ENCODE results near the gene STXBP1. TPM values are rescaled to one million over a fixed set of nuclear protein-coding genes. Genes with fewer than 3 reads are reported as not detected.

STXBP1 gene
- total and polyA plus RNA-seq, 8 donors: 5.2 to 77.7 (median 17.6) TPM

DNA sequence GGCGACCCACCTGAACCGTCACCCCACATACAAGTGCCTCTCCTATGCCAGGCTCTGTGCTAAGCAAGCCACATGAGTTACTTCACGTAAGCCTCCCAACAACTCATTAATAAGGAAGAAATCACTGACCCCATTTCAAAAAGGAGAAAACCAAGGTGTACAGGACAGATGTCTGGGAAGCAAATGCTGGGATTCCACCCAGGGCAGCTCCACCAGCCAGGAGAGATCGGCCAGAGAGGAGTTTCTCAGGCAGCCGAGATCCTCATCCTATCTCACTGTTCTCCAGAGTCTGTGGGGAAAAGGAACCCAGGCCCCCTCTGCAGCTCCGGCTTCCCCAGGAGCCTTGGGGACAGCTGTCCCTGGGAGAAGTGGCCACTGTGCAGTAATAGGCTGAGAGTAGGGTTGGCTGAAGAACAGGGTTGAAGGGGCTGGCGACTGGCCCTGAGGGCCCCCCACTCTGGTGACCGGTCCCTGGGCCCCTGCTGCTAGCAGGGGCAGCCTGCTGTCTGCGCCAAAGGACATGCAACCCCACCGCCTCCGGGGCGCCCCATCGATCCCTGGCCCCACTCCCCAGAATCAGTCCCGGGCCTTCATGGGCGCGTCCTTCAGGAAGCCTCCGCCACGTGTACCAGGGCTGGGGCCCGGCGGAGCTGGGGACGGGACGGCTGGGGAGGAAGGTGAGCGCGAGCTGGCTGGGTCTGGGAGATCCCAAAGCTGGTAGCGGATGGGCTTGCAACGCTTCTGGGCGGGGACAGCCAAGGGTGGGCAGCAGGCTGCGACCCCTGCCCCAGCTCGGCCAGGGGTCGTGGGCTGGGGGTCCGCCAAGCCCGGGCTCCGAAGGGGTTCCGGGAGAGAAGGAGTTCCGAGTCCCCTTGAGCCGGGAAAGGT is 44.1 kb upstream of the STXBP1 start:
- 4 to 7% (median 7%) methylated on average over 20 to 36 of the region's 36 CpGs for WGBS, 5 donors
- H3K36me3 ChIP-seq: peaks cover 5 to 18% (median 11%) of the 10 kb centered on the region in 4 donors
- H3K27ac ChIP-seq: peak overlapping the region; percentile 86 to 99 (median 98)
- peak overlapping the region; percentile 80 to 95 (median 86) for H3K4me3 ChIP-seq
- TF ChIP-seq, protein P1, sequence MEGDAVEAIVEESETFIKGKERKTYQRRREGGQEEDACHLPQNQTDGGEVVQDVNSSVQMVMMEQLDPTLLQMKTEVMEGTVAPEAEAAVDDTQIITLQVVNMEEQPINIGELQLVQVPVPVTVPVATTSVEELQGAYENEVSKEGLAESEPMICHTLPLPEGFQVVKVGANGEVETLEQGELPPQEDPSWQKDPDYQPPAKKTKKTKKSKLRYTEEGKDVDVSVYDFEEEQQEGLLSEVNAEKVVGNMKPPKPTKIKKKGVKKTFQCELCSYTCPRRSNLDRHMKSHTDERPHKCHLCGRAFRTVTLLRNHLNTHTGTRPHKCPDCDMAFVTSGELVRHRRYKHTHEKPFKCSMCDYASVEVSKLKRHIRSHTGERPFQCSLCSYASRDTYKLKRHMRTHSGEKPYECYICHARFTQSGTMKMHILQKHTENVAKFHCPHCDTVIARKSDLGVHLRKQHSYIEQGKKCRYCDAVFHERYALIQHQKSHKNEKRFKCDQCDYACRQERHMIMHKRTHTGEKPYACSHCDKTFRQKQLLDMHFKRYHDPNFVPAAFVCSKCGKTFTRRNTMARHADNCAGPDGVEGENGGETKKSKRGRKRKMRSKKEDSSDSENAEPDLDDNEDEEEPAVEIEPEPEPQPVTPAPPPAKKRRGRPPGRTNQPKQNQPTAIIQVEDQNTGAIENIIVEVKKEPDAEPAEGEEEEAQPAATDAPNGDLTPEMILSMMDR (IDR thresholded peaks at IDR 0.05): no peak
- TF ChIP-seq POLR2A (IDR thresholded peaks at IDR 0.05): no peak
- TF ChIP-seq EP300 (IDR thresholded peaks at IDR 0.05): no peak
- no peak for TF ChIP-seq POLR2AphosphoS5 (IDR thresholded peaks at IDR 0.05)
- H3K27me3 ChIP-seq: peaks cover 0 to 7% (median 0%) of the 10 kb centered on the region in 3 donors
- no peaks in the 10 kb centered on the region for H3K9me3 ChIP-seq
- peaks cover 58 to 79% (median 73%) of the 10 kb centered on the region in 4 donors for H3K4me1 ChIP-seq
- DNase-seq: peak in 1 of 2 donors; percentile 69
- intact Hi-C loops (cut with DNase I; ENCODE audit: low total_unique reads): no loop called here

DNA sequence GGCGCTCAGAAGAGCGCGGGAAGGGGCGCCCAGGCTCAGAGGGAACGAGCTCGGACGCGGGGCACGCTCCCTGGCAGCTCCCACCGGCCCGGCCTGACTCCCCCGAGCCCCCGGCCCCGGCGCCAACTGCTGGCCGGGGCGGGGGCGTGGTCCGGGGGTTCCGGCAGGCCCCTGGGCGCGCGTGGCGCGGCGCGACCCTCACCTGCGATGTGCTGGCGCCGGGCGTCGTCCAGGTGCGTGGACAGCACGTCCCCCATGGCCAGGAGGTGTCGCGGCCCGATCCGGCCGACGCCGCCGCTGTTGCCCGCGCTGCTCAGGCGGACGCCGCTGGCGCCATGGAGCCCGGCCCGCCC is 43.5 kb upstream of the STXBP1 start:
- Histone ChIP-seq H3K4me3 (peak overlapping the region; percentile 80 to 95 (median 86)), H3K9me3 (no peaks in the 10 kb centered on the region), H3K27me3 (peaks cover 0 to 7% (median 0%) of the 10 kb centered on the region in 3 donors), H3K36me3 (peaks cover 5 to 18% (median 11%) of the 10 kb centered on the region in 4 donors), H3K4me1 (peaks cover 58 to 79% (median 72%) of the 10 kb centered on the region in 4 donors), H3K27ac (peak overlapping the region; percentile 86 to 99 (median 98))
- intact Hi-C loops (cut with DNase I; ENCODE audit: low total_unique reads): no loop called here
- DNase-seq: no peak
- TF ChIP-seq, protein P1 (IDR thresholded peaks at IDR 0.05): no peak
- TF ChIP-seq POLR2AphosphoS5 (IDR thresholded peaks at IDR 0.05) (no peak), EP300 (IDR thresholded peaks at IDR 0.05) (no peak), POLR2A (IDR thresholded peaks at IDR 0.05) (no peak)
- WGBS, 5 donors: 0 to 1% (median 0%) methylated on average over 13 to 50 of the region's 50 CpGs; no CpG with 5 or more reads in 2 of the 5 donors

- Histone ChIP-seq H3K4me1 (peaks cover 58 to 79% (median 72%) of the 10 kb centered on the region in 4 donors), H3K27ac (peak overlapping the region; percentile 97 to 99 (median 98)), H3K36me3 (peaks cover 5 to 13% (median 8%) of the 10 kb centered on the region in 4 donors), H3K4me3 (peak overlapping the region; percentile 80 to 95 (median 86)), H3K9me3 (no peaks in the 10 kb centered on the region), H3K27me3 (peaks cover 0 to 7% (median 0%) of the 10 kb centered on the region in 3 donors)
- 0 to 1% (median 1%) methylated on average over 15 to 78 of the region's 78 CpGs for WGBS, 5 donors
- peak; percentile 87 to 95 for DNase-seq
- no peak for TF ChIP-seq POLR2A (IDR thresholded peaks at IDR 0.05)
- peak; percentile 15 to 67 (median 45) for TF ChIP-seq POLR2AphosphoS5 (IDR thresholded peaks at IDR 0.05)
- intact Hi-C loops (cut with DNase I; ENCODE audit: low total_unique reads): no loop called here
Measured at GRCh38 chr9:127568971-127569885, 42.8 kb upstream of the STXBP1 start.

- no peaks in the 10 kb centered on the region for H3K9me3 ChIP-seq
- peak overlapping the region; percentile 97 to 99 (median 98) for H3K27ac ChIP-seq
- H3K4me3 ChIP-seq: peak overlapping the region; percentile 80 to 95 (median 86)
- intact Hi-C loops (cut with DNase I; ENCODE audit: low total_unique reads): no loop called here
- peaks cover 4 to 6% (median 5%) of the 10 kb centered on the region in 4 donors for H3K36me3 ChIP-seq
- DNase-seq: peak in 1 of 2 donors; percentile 78
- peaks cover 0 to 7% (median 0%) of the 10 kb centered on the region in 3 donors for H3K27me3 ChIP-seq
- TF ChIP-seq EP300 (IDR thresholded peaks at IDR 0.05) (no peak), POLR2AphosphoS5 (IDR thresholded peaks at IDR 0.05) (peak in 1 of 3 donors; percentile 38)
- peaks cover 63 to 79% (median 74%) of the 10 kb centered on the region in 4 donors for H3K4me1 ChIP-seq
- WGBS, 5 donors: 3 to 25% (median 6%) methylated on average over 4 of the region's 4 CpGs
Measured at GRCh38 chr9:127569886-127570401, 42.1 kb upstream of the STXBP1 start.

Data from stomach (tissue), 9 donors.